Panc1 (cell line): ENCODE data around the gene CYS1.

Source experiments
- CTCF ChIP-seq: fragments of 450-650 bp; IDR thresholded peaks from 2 replicates; pipeline ENCODE4 v1.5.1; 2017; ENCODE audit warnings: mild to moderate bottlenecking
- SIN3A ChIP-seq: IDR thresholded peaks from 2 replicates; pipeline ENCODE4 v1.6.1; 2012; ENCODE audit warnings: low read depth, mild to moderate bottlenecking, low read length, moderate library complexity, borderline replicate concordance; ENCODE audit not compliant: insufficient read depth

- TF ChIP-seq CTCF (no peak), SIN3A (no peak)
These were observed 40.8 kb upstream of the CYS1 start for GRCh38 chr2:10120877-10121574.
